Adrenal gland (tissue), 5 donors: ENCODE data around the gene LSS.

ENCODE experiments used
- POLR2A ChIP-seq, 2 donors: fragments of 450-650 bp; IDR thresholded peaks; one replicate each; pipeline ENCODE4 v1.6.1; 2017; ENCODE audit warnings: antibody characterized with exemption in 2 of 2, mild to moderate bottlenecking in 2 of 2, moderate library complexity in 1 of 2
- TF ChIP-seq, protein P1 (sequence below), 6 experiments: fragments of 450-650 bp in 4 of 6; fragments of 200-600 bp in 2 of 6; sonication (generic) in 1 of 6; IDR thresholded peaks; 1 replicate in 5 of 6; 2 replicates in 1 of 6; pipeline versions ENCODE4 v1.5.1 to v1.8.0; 2016 to 2021; ENCODE audit warnings: antibody characterized with exemption in 6 of 6, mild to moderate bottlenecking in 2 of 6, moderate library complexity in 1 of 6
- donor health status: DM: no; HTN: no; CAD: no.

DNA sequence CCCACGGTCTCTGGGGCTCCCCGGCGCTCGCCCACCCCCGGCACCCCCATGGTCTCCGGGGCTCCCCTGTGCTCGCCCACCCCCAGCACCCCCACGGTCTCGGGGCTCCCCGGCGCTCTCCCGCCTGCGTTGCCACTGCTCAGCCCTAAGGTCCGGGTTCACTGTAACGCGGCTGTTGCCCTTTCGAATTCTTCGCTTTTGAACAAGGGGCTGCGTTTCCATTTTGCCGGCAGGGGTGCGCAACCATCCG lies 68.0 kb downstream of the LSS start:
- TF ChIP-seq, protein P1, sequence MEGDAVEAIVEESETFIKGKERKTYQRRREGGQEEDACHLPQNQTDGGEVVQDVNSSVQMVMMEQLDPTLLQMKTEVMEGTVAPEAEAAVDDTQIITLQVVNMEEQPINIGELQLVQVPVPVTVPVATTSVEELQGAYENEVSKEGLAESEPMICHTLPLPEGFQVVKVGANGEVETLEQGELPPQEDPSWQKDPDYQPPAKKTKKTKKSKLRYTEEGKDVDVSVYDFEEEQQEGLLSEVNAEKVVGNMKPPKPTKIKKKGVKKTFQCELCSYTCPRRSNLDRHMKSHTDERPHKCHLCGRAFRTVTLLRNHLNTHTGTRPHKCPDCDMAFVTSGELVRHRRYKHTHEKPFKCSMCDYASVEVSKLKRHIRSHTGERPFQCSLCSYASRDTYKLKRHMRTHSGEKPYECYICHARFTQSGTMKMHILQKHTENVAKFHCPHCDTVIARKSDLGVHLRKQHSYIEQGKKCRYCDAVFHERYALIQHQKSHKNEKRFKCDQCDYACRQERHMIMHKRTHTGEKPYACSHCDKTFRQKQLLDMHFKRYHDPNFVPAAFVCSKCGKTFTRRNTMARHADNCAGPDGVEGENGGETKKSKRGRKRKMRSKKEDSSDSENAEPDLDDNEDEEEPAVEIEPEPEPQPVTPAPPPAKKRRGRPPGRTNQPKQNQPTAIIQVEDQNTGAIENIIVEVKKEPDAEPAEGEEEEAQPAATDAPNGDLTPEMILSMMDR (IDR thresholded peaks at IDR 0.05), result no peak
- TF ChIP-seq POLR2A (IDR thresholded peaks at IDR 0.05), result no peak
